MM.1S (cell line): ENCODE data around the gene RAMACL.
"Not testable (repeated sequence)": the region's sequence is repeated elsewhere in the genome, so short reads cannot be mapped to it uniquely, and the experiment has no call there.

ENCODE experiments used
- DNase-seq: peaks from one replicate; pipeline ENCODE4 v3.0.0-alpha.2; 2015
- H2AFZ ChIP-seq: fragments of 300-600 bp; sonication (generic); 2 replicates; pipeline ENCODE4 v1.6.0; 2016; ENCODE audit warnings: antibody characterized with exemption, low read length
- H3F3A ChIP-seq: fragments of 300-600 bp; sonication (generic); 2 replicates; pipeline ENCODE4 v1.6.1; 2016; ENCODE audit warnings: mild to moderate bottlenecking, antibody characterized with exemption, low read length, moderate library complexity, mixed read lengths; ENCODE audit not compliant: insufficient read depth
- H3K27ac ChIP-seq: fragments of 300-600 bp; sonication (generic); 2 replicates; pipeline ENCODE4 v1.5.1; 2016; ENCODE audit warnings: mild to moderate bottlenecking, low read length
- H3K27me3 ChIP-seq: fragments of 300-600 bp; sonication (generic); replicated peaks from 2 replicates; pipeline ENCODE4 v1.6.0; 2016; ENCODE audit warnings: low read length; ENCODE audit not compliant: insufficient read depth
- H3K36me3 ChIP-seq: fragments of 300-600 bp; sonication (generic); replicated peaks from 2 replicates; pipeline ENCODE4 v1.6.1; 2016; ENCODE audit warnings: mild to moderate bottlenecking, low read length, mixed read lengths; ENCODE audit not compliant: insufficient read depth
- H3K4me1 ChIP-seq: fragments of 300-600 bp; sonication (generic); 2 replicates; pipeline ENCODE4 v1.6.1; 2016; ENCODE audit warnings: low read length, mixed read lengths
- H3K4me2 ChIP-seq: fragments of 300-600 bp; sonication (generic); 2 replicates; pipeline ENCODE4 v1.6.0; 2016; ENCODE audit warnings: low read depth, low read length
- H3K4me3 ChIP-seq: fragments of 300-600 bp; sonication (generic); 2 replicates; pipeline ENCODE4 v1.5.1; 2016; ENCODE audit warnings: low read length, mixed read lengths
- H3K79me2 ChIP-seq: fragments of 300-600 bp; sonication (generic); 2 replicates; pipeline ENCODE4 v1.6.1; 2016; ENCODE audit warnings: mixed run types, low read length, mixed read lengths
- H3K9ac ChIP-seq: fragments of 300-600 bp; sonication (generic); 2 replicates; pipeline ENCODE4 v1.6.1; 2016; ENCODE audit warnings: low read length, mixed read lengths
- H3K9me2 ChIP-seq: fragments of 300-600 bp; sonication (generic); replicated peaks from 2 replicates; pipeline ENCODE4 v1.6.1; 2016; ENCODE audit warnings: mild to moderate bottlenecking, low read length, mixed read lengths; ENCODE audit not compliant: insufficient read depth
- H3K9me3 ChIP-seq: fragments of 300-600 bp; sonication (generic); replicated peaks from 2 replicates; pipeline ENCODE4 v1.6.1; 2016; ENCODE audit warnings: mild to moderate bottlenecking, low read length, mixed read lengths; ENCODE audit not compliant: insufficient read depth
- H4K20me1 ChIP-seq: fragments of 300-600 bp; sonication (generic); 2 replicates; pipeline ENCODE4 v1.6.1; 2016; ENCODE audit warnings: mild to moderate bottlenecking, low read length, moderate library complexity, mixed read lengths; ENCODE audit not compliant: insufficient read depth
- CTCF ChIP-seq: fragments of 300-600 bp; sonication (generic); IDR thresholded peaks from 2 replicates; pipeline ENCODE4 v1.5.1; 2016; ENCODE audit warnings: antibody characterized with exemption, low read length, mixed read lengths
- EZH2 ChIP-seq: fragments of 300-600 bp; sonication (generic); optimal IDR thresholded peaks from 2 replicates; pipeline ENCODE3; 2017; ENCODE audit warnings: low read depth, mild to moderate bottlenecking, antibody characterized with exemption, low read length, mixed read lengths
- EZH2phosphoT487 ChIP-seq: fragments of 300-600 bp; sonication (generic); IDR thresholded peaks from 2 replicates; pipeline ENCODE4 v1.6.1; 2018; ENCODE audit warnings: antibody characterized with exemption, low read length

Gene RAMACL

GRCh38 chr6:166539543-166539942 lies 46.9 kb downstream of the RAMACL start:
- no peak overlapping the region for H3K4me2 ChIP-seq

GRCh38 chr6:166539011-166539385 lies 47.5 kb downstream of the RAMACL start:
- not testable (repeated sequence) for H3K9me3 ChIP-seq, H3K27ac ChIP-seq, H3F3A ChIP-seq, H4K20me1 ChIP-seq, H3K27me3 ChIP-seq, H2AFZ ChIP-seq, DNase-seq, H3K36me3 ChIP-seq, H3K4me1 ChIP-seq, H3K4me2 ChIP-seq, H3K4me3 ChIP-seq, H3K9me2 ChIP-seq, H3K79me2 ChIP-seq, H3K9ac ChIP-seq

More at GRCh38 chr6:166539543-166539942, 46.9 kb downstream of the RAMACL start:
- Histone ChIP-seq H3K9ac (no peak overlapping the region), H3K4me1 (no peaks in the 10 kb centered on the region), H3K9me3 (no peaks in the 10 kb centered on the region), H3F3A (no peaks in the 10 kb centered on the region), H3K9me2 (no peaks in the 10 kb centered on the region), H2AFZ (no peak overlapping the region), H4K20me1 (no peaks in the 10 kb centered on the region), H3K27me3 (no peaks in the 10 kb centered on the region), H3K79me2 (no peaks in the 10 kb centered on the region), H3K36me3 (no peaks in the 10 kb centered on the region), H3K4me3 (no peak overlapping the region), H3K27ac (no peak overlapping the region)
- DNase-seq, result no peak
- TF ChIP-seq EZH2, result no peak

GRCh38 chr6:166538297-166539010 lies 48.0 kb downstream of the RAMACL start:
- TF ChIP-seq EZH2 (no peak), EZH2phosphoT487 (no peak), CTCF (no peak)

GRCh38 chr6:166534658-166535406 lies 51.6 kb downstream of the RAMACL start:
- H3K36me3 ChIP-seq, result no peaks in the 10 kb centered on the region
- no peaks in the 10 kb centered on the region for H3K9me3 ChIP-seq
- no peak overlapping the region for H3K4me3 ChIP-seq
- H3K27me3 ChIP-seq, result no peaks in the 10 kb centered on the region
- no peaks in the 10 kb centered on the region for H3F3A ChIP-seq
- no peak overlapping the region for H3K27ac ChIP-seq
- TF ChIP-seq EZH2, result no peak
- no peak for TF ChIP-seq CTCF
- no peak overlapping the region for H2AFZ ChIP-seq
- no peak for DNase-seq
- no peaks in the 10 kb centered on the region for H4K20me1 ChIP-seq
- H3K4me1 ChIP-seq, result no peaks in the 10 kb centered on the region
- H3K9ac ChIP-seq, result no peak overlapping the region
- no peaks in the 10 kb centered on the region for H3K9me2 ChIP-seq
- H3K79me2 ChIP-seq, result no peaks in the 10 kb centered on the region
- no peak overlapping the region for H3K4me2 ChIP-seq

More at GRCh38 chr6:166538297-166539010, 48.0 kb downstream of the RAMACL start:
- H2AFZ ChIP-seq, result no peak overlapping the region
- no peaks in the 10 kb centered on the region for H3K36me3 ChIP-seq
- H3F3A ChIP-seq, result no peaks in the 10 kb centered on the region
- H3K4me2 ChIP-seq, result no peak overlapping the region
- H3K9me3 ChIP-seq, result no peaks in the 10 kb centered on the region
- H3K27me3 ChIP-seq, result no peaks in the 10 kb centered on the region
- H3K4me1 ChIP-seq, result no peaks in the 10 kb centered on the region
- H3K9me2 ChIP-seq, result no peaks in the 10 kb centered on the region
- H3K9ac ChIP-seq, result no peak overlapping the region
- no peaks in the 10 kb centered on the region for H4K20me1 ChIP-seq
- no peak for DNase-seq
- H3K27ac ChIP-seq, result no peak overlapping the region
- H3K79me2 ChIP-seq, result no peaks in the 10 kb centered on the region
- H3K4me3 ChIP-seq, result no peak overlapping the region
